ENCODE results near the gene RHBDD2.
"Not testable (repeated sequence)": the region's sequence is repeated elsewhere in the genome, so short reads cannot be mapped to it uniquely, and the experiment has no call there.

Gene RHBDD2

GRCh38 chr7:75878769-75879611 is at the start of gene RHBDD2:
Gene RHBDD2 (plus strand): TSS chr7:75879034. CDS start chr7:75879083, 49 bp downstream.
- DNase-seq, result peak; percentile 96

DNA sequence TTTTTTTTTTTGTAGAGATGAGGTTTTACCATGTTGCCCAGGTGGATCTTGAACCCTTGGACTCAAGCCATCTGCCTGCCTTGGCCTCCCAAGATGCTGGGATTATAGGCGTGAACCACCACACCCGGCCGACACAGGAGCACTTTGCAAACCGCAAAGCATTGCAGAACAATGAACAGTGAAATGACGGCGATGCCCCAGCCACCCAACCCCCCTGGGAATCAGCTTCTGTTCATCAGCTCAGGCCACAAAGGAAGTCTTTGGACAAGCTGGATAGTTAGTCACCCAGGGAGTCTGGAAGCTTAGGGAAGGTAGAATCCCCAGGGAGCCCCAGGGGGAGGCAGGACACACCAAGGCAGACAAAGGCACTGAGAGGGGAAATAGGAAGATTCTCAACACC is 49.2 kb upstream of the RHBDD2 start:
- DNase-seq, result peak; percentile 5

GRCh38 chr7:75830978-75831377 is 47.9 kb upstream of the RHBDD2 start:
- no peak for DNase-seq

DNA sequence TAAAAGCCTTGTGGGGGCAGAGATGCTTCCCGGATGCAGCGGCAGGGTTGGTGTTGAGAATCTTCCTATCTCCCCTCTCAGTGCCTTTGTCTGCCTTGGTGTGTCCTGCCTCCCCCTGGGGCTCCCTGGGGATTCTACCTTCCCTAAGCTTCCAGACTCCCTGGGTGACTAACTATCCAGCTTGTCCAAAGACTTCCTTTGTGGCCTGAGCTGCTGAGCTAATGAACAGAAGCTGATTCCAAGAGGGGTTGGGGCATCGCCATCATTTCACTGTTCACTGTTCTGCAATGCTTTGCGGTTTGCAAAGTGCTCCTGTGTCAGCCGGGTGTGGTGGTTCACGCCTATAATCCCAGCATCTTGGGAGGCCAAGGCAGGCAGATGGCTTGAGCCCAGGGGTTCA is 45.2 kb upstream of the RHBDD2 start:
- DNase-seq, result not testable (repeated sequence)

DNA sequence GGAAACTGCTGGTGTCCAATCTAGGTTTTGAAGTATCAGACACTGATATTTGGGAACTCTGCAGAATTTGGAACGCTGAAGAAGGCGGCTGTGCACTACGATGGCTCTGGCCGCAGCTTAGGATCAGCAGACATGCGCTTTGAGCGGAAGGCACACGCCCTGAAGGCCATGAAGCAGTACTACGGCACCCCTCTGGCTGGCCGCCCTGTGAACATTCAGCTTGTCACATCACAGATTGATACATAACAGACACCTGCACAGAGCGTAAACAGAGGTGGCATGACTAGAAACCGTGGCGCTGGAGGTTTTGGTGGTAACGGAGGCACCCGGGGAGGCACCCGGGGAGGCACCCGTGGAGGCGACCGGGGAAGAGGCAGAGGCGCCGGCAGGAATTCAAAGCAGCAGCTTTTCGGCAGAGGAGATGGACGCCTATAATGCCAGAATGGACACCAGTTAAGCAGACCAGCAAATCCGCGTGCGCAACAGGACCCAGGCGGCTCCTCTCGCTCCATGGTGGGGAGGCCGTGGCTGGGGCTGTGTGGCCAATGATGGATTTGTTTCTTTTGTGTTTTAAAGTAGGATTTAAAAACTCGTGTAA is 43.0 kb upstream of the RHBDD2 start:
- DNase-seq, result peak; percentile 27

GRCh38 chr7:75836798-75837197 is 42.0 kb upstream of the RHBDD2 start:
- DNase-seq, result no peak

DNA sequence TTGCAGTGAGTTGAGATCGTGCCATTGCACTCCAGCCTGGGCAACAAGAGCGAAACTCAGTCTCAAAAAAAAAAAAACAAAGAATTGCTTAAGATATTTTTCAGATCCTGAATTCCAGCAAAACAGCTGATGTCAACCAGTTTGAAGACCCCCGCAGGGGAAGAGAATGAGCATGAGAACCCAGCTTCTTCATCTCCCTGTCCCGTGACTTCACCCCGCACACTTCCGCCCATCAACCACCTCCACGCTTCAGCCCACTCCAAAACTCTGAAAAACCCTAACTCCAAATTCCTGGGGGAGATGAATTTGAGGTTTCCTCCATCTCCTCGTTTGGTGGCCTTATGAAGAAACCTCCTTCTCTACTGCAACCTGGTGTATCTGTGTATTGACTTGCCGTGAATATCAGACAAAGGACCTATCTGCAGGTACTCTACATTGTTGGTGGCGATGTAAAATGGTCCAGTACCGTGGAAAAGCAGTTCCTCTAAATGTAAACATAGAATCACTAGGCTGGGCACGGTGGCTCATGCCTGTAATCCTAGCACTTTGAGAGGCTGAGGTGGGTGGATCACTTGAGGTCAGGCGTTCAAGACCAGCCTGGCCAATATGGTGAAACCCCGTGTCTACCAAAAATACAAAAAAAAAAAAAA is 40.4 kb upstream of the RHBDD2 start:
- not testable (repeated sequence) for DNase-seq

- no peak for DNase-seq
Observed at GRCh38 chr7:75840029-75840428, 38.8 kb upstream of the RHBDD2 start.

DNA sequence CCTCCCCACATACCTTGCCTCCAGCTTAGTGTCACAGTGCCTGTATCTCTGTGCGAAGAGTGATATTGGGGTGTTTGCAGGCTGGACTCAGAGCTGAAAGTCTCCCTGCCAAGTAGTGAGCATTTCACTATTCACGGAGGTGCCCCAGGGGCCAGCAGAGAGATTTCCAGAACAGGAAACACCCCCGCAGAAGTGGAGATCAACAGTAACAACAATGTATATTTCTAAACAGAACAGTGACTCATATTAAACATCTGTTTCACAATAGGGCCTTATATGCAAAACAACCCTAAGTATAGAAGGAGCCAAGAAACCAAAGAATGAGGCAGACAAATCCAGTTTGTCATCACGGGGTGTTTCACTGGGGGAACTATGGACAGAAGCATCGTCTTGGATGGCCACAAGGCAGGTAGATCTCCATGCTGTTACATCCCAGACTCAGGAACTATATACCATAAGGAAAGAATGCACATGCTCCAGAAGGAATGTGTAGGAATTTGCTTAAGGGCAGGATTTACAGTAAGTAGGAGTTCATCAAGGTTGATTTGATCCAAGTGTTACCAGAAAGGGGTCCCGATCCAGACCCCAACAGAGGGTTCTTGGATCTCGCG is 35.9 kb upstream of the RHBDD2 start:
- DNase-seq, result no peak

- no peak for DNase-seq
Observed at GRCh38 chr7:75843613-75844116, 35.2 kb upstream of the RHBDD2 start.

GRCh38 chr7:75844158-75844557 is 34.7 kb upstream of the RHBDD2 start:
- DNase-seq, result no peak

GRCh38 chr7:75845132-75845531 is 33.7 kb upstream of the RHBDD2 start:
- not testable (repeated sequence) for DNase-seq

GRCh38 chr7:75847707-75848106 is 31.1 kb upstream of the RHBDD2 start:
- no peak for DNase-seq

DNA sequence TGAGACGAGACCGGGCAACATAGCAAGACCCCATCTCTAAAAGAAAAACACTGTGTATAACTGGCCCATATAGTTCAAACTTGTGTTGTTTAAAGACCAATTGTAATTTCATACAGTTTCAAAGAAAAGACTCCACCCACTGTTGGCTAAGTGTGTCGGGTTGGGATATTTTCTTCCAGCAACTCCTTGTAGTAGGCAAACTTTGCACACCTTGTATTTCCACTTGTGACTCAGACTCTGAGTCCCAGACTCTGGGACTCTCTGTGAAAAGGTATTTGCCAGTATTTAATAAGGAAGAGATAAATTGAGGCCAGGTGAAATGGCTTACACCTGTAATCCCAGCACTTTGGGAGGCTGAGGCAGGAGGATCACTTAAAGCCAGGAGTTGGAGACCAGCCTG is 29.3 kb upstream of the RHBDD2 start:
- no peak for DNase-seq

DNA sequence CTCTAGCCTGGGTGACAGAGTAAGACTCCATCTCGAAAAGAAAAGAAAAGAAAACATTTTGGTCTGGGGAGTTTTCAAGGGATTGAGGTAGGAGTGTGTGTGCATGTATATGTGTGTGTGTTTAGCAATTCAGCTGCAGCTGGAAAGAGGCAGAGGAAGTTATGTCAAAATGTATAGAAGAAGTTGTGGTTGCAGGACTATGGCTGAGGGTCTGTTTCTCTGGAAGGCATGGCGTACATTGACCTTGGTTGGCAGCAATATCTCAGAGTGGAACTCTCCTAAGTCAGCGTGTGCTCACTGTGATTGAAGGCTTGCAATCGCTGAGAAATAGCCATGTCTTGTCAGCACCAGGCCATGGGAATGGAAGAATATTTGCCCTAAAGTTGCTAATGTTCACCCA is 28.6 kb upstream of the RHBDD2 start:
- DNase-seq, result no peak

DNA sequence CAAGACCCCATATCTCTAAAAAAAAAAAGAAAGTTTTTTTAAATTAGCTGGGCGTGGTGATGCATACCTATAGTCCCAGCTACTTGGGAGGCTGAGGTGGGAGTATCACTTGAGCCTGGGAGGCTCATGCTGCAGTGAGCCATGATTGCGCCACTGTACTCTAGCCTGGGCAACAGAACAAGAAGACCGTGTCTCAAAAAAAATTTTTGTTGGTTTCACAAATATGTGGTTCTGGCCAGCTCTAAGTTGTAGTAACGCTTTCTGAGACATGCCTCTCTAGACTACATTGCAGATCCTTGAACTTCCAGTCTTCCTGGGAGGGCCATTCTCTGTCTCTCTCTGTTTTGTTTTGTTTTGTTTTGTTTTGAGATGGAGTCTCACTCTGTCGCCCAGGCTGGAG is 24.6 kb upstream of the RHBDD2 start:
- DNase-seq, result no peak

DNA sequence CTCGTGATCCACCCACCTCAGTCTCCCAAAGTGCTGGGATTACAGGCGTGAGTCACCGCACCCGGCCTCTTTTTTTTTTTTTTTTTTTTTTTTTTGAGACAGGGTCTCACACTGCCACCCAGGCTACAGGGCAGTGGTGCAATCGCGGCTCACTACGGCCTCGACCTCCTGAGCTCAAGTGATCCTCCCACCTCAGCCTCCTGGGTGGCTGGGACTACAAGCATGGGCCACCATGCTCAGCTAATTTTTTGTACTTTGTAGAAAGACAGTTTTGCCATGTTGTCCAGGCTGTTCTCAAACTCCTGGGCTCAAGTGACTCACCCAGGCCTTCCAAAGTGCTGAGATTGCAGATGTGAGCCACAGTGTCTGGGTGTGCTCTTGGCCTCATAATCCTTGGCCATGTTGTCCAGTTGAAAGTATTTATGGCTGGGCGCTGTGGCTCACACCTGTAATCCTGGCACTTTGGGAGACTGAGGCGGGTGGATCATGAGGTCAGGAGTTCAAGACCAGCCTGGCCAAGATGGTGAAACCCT is 24.0 kb upstream of the RHBDD2 start:
- DNase-seq, result not testable (repeated sequence)

GRCh38 chr7:75856536-75856935 is 22.3 kb upstream of the RHBDD2 start:
- no peak for DNase-seq

GRCh38 chr7:75858410-75858809 is 20.4 kb upstream of the RHBDD2 start:
- no peak for DNase-seq

DNA sequence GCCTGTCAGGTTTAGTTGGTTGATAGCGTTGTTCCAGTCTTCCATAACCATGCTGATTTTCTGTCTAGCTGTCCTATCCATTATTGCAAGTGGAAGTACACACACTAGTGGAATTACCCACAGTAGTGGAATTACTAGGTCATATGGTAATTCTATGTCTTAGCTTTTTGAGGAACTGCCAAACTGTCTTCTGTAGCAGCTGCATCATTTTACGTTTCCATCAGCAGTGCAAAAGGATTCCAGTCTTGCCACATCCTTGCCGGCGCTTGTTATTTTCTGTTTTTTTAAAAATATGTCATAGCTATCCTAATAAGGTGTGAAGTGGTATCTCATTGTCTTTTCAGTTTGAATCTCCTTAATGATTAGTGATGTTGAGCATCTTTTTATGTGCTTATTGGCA is 17.2 kb upstream of the RHBDD2 start:
- no peak for DNase-seq

- DNase-seq, result not testable (repeated sequence)
Observed at GRCh38 chr7:75864251-75864650, 14.6 kb upstream of the RHBDD2 start.

DNA sequence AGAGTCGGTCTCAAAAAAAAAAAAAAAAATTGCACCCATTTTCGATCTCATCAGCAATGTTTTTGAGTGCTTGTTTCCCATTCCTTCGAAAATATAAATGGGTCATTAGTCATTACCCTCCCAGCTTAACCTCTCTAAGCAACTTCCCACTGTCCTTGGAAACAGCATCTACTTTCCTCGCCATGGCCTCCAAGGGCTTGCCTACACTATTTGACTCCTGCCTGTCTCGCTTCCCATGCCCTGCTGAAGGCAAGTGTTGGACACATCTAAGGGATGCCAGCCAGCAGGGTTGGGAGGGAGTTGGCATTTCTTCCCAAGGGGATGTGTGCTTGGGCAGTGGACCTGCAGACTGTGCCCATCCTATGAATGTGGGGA is 12.7 kb upstream of the RHBDD2 start:
- DNase-seq, result no peak
